Embryonic facial prominence (tissue), 1 donor: ENCODE results near the gene CBFA2T2.
"Not testable (repeated sequence)": the region's sequence is repeated elsewhere in the genome, so short reads cannot be mapped to it uniquely, and the experiment has no call there.

ENCODE experiments used
- DNase-seq: peaks from one replicate; pipeline ENCODE4 v3.0.0-alpha.2; 2016; ENCODE audit errors: extremely low spot score

The CBFA2T2 gene

DNA sequence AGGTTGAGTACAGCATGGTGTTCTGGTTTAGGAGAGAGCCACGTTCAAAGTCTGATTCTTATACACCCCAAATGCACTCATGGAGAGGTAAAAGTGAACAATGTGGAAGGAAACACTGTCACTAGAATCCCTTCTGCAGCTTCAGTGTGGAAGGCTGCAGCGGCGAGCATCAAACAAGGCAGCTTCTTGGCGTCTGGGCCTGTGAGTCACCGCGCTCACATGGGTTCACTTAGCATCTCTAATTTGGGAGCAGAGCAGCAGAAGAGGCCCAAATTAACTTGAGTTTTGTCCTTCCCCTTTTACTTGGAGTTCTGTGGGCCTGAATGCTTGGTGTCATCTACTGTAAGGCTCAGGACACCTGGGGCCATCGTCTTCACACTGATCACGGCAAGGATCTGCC lies 207.2 kb downstream of the CBFA2T2 start:
- no peak for DNase-seq

DNA sequence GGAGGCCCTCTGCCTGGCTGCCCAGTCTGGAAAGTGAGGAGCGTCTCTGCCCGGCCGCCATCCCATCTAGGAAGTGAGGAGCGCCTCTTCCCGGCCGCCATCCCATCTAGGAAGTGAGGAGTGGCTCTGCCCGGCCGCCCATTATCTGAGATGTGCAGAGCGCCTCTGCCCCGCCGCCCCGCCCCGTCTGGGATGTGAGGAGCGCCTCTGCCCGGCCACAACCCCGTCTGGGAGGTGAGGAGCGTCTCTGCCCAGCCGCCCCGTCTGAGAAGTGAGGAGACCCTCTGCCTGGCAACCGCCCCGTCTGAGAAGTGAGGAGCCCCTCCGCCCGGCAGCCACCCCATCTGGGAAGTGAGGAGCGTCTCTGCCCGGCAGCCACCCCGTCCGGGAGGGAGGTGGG lies 209.1 kb downstream of the CBFA2T2 start:
- DNase-seq = not testable (repeated sequence)
